ENCODE results near the gene ANKS1B. TPM values are rescaled to one million over a fixed set of nuclear protein-coding genes. Genes with fewer than 3 reads are reported as not detected.

Gene ANKS1B
- total RNA-seq, 1 experiment from 2014 or later = 18.8 TPM

- Mint-ChIP-seq H3K9me3 (ENCODE audit: unreplicated experiment) (peaks cover 11% of the 10 kb centered on the region), H3K4me3 (ENCODE audit: unreplicated experiment) (no peak overlapping the region), H3K4me1 (ENCODE audit: insufficient read depth, unreplicated experiment) (no peaks in the 10 kb centered on the region), H3K36me3 (ENCODE audit: insufficient read depth, unreplicated experiment) (no peaks in the 10 kb centered on the region), H3K27me3 (ENCODE audit: insufficient read depth, unreplicated experiment) (no peaks in the 10 kb centered on the region), H3K27ac (ENCODE audit: low read depth, unreplicated experiment) (no peak overlapping the region)
- POLR2A ChIA-PET = no interaction called here
- TF ChIP-seq CTCF (IDR thresholded peaks at IDR 0.05; ENCODE audit: unreplicated experiment) = no peak
- CTCF ChIA-PET = no interaction called here
- no peak for DNase-seq (ENCODE audit: unreplicated experiment)
- BruUV-seq (replicated peaks) = no TSS peak
- intact Hi-C loops (cut with micrococcal nuclease) = no loop called here
Observed at GRCh38 chr12:98816720-98817119, 1168.0 kb downstream of the ANKS1B start.

- H3K27ac Mint-ChIP-seq (ENCODE audit: low read depth, unreplicated experiment) = no peak overlapping the region
- POLR2A ChIA-PET = interaction anchor here (0.7 kb wide), 1 partner anchor 13 kb away, joined by 3 read pairs; no protein-coding TSS in a partner anchor
- no peak for DNase-seq (ENCODE audit: unreplicated experiment)
- no peaks in the 10 kb centered on the region for H3K4me1 Mint-ChIP-seq (ENCODE audit: insufficient read depth, unreplicated experiment)
- no peaks in the 10 kb centered on the region for H3K27me3 Mint-ChIP-seq (ENCODE audit: insufficient read depth, unreplicated experiment)
- intact Hi-C loops (cut with micrococcal nuclease) = no loop called here
- CTCF ChIA-PET = interaction anchor here (0.7 kb wide), 1 partner anchor 11 kb away, joined by 3 read pairs; no protein-coding TSS in a partner anchor
- no peaks in the 10 kb centered on the region for H3K36me3 Mint-ChIP-seq (ENCODE audit: insufficient read depth, unreplicated experiment)
- no peak for TF ChIP-seq CTCF (IDR thresholded peaks at IDR 0.05; ENCODE audit: unreplicated experiment)
- H3K4me3 Mint-ChIP-seq (ENCODE audit: unreplicated experiment) = no peak overlapping the region
- BruUV-seq (replicated peaks) = no TSS peak
- H3K9me3 Mint-ChIP-seq (ENCODE audit: unreplicated experiment) = peaks cover 11% of the 10 kb centered on the region
Observed at GRCh38 chr12:98814254-98814653, 1170.5 kb downstream of the ANKS1B start.

- Mint-ChIP-seq H3K27ac (ENCODE audit: low read depth, unreplicated experiment) (no peak overlapping the region), H3K4me1 (ENCODE audit: insufficient read depth, unreplicated experiment) (no peaks in the 10 kb centered on the region), H3K9me3 (ENCODE audit: unreplicated experiment) (peaks cover 11% of the 10 kb centered on the region), H3K36me3 (ENCODE audit: insufficient read depth, unreplicated experiment) (no peaks in the 10 kb centered on the region), H3K27me3 (ENCODE audit: insufficient read depth, unreplicated experiment) (no peaks in the 10 kb centered on the region), H3K4me3 (ENCODE audit: unreplicated experiment) (no peak overlapping the region)
- no peak for DNase-seq (ENCODE audit: unreplicated experiment)
- TF ChIP-seq CTCF (IDR thresholded peaks at IDR 0.05; ENCODE audit: unreplicated experiment) = no peak
- ChIA-PET POLR2A (no interaction called here), CTCF (interaction anchor here (0.7 kb wide), 1 partner anchor 278 kb away, joined by 3 read pairs; no protein-coding TSS in a partner anchor)
- intact Hi-C loops (cut with micrococcal nuclease) = no loop called here
- BruUV-seq (replicated peaks) = no TSS peak
Observed at GRCh38 chr12:98812225-98812624, 1172.5 kb downstream of the ANKS1B start.

- no peak overlapping the region for H3K4me3 Mint-ChIP-seq (ENCODE audit: unreplicated experiment)
- no peak overlapping the region for H3K27ac Mint-ChIP-seq (ENCODE audit: low read depth, unreplicated experiment)
- CTCF ChIA-PET = interaction anchor here (0.5 to 0.6 kb wide), 2 partner anchors 55 to 1278 kb away, joined by 3 read pairs; no protein-coding TSS in a partner anchor
- no peaks in the 10 kb centered on the region for H3K4me1 Mint-ChIP-seq (ENCODE audit: insufficient read depth, unreplicated experiment)
- POLR2A ChIA-PET = no interaction called here
- H3K36me3 Mint-ChIP-seq (ENCODE audit: insufficient read depth, unreplicated experiment) = no peaks in the 10 kb centered on the region
- H3K9me3 Mint-ChIP-seq (ENCODE audit: unreplicated experiment) = no peaks in the 10 kb centered on the region
- no peaks in the 10 kb centered on the region for H3K27me3 Mint-ChIP-seq (ENCODE audit: insufficient read depth, unreplicated experiment)
- DNase-seq (ENCODE audit: unreplicated experiment) = no peak
- no peak for TF ChIP-seq CTCF (IDR thresholded peaks at IDR 0.05; ENCODE audit: unreplicated experiment)
- intact Hi-C loops (cut with micrococcal nuclease) = no loop called here
- BruUV-seq (replicated peaks) = no TSS peak
Observed at GRCh38 chr12:98808243-98808875, 1176.4 kb downstream of the ANKS1B start.

Data from MCF 10A (cell line).